B cell (primary cell): ENCODE measurements around the gene ZNF692. TPM values are rescaled to one million over a fixed set of nuclear protein-coding genes. Genes with fewer than 3 reads are reported as not detected.
A peak's percentile ranks its signal among the peaks of the same experiment; 100 is the strongest.

ENCODE experiments used
- ATAC-seq: fragments of 200-7000 bp; cut with Tn5 transposase; one replicate; pipeline ENCODE4 v1.10.0; 2021; ENCODE audit warnings: low read depth, mild to moderate bottlenecking, moderate number of reproducible peaks, moderate library complexity
- CTCF ChIA-PET: fragments of 350-600 bp; sonication (Branson Sonifier 250); formaldehyde crosslinking; loops from one replicate; lab custom pipeline; 2021; ENCODE audit warnings: antibody characterized with exemption, inconsistent platforms; lab: Charles Lee
- POLR2A ChIA-PET: fragments of 350-600 bp; sonication (Branson Sonifier 250); formaldehyde crosslinking; loops from one replicate; lab custom pipeline; 2021; ENCODE audit warnings: antibody characterized with exemption; lab: Charles Lee
- DNase-seq: peaks from one replicate; pipeline ENCODE4 v3.0.0; 2013
- H2AFZ ChIP-seq: 2 replicates; pipeline ENCODE4 v1.6.1; 2012; ENCODE audit warnings: mild to moderate bottlenecking, low read depth, low read length; ENCODE audit not compliant: insufficient read depth, poor library complexity, severe bottlenecking
- H3K27ac ChIP-seq, 2 donors: 1 replicate in 1 of 2; 2 replicates in 1 of 2; pipeline ENCODE4 v1.5.1; 2012 to 2013; ENCODE audit warnings: low read length in 2 of 2, mild to moderate bottlenecking in 2 of 2, moderate library complexity in 1 of 2
- H3K27me3 ChIP-seq, 4 experiments: fragments of 200-600 bp in 1 of 4; sonication (generic) in 1 of 4; replicated peaks in 1 of 4; 1 replicate in 2 of 4; 2 replicates in 2 of 4; pipeline versions ENCODE4 v1.6.1 to v1.7.0; 2013 to 2016; ENCODE audit warnings: low read length in 3 of 4, mild to moderate bottlenecking in 2 of 4, mixed read lengths in 1 of 4, moderate library complexity in 1 of 4; ENCODE audit not compliant: insufficient read depth in 4 of 4, control insufficient read depth in 3 of 4; ENCODE audit errors: control extremely low read depth in 1 of 4
- H3K36me3 ChIP-seq, 2 experiments: replicated peaks in 1 of 2; 1 replicate in 1 of 2; 2 replicates in 1 of 2; pipeline versions ENCODE4 v1.6.1 to v1.7.1; 2013; ENCODE audit warnings: low read length in 1 of 2; ENCODE audit not compliant: insufficient read depth in 2 of 2, control insufficient read depth in 1 of 2; ENCODE audit errors: control extremely low read depth in 1 of 2, extremely low read depth in 1 of 2
- H3K4me1 ChIP-seq, 2 donors: fragments of 200-600 bp in 1 of 2; sonication (generic) in 1 of 2; 1 replicate in 1 of 2; 2 replicates in 1 of 2; pipeline versions ENCODE4 v1.5.1 to v1.6.1; 2013 to 2017; ENCODE audit warnings: low read length in 2 of 2; ENCODE audit not compliant: control insufficient read depth in 2 of 2, insufficient read depth in 2 of 2
- H3K4me2 ChIP-seq: replicated peaks from 2 replicates; pipeline ENCODE3; 2012; ENCODE audit warnings: mild to moderate bottlenecking, low read depth, low read length; ENCODE audit not compliant: poor library complexity, severe bottlenecking
- H3K4me3 ChIP-seq, 5 experiments: fragments of 200-600 bp in 1 of 5; sonication (generic) in 1 of 5; 1 replicate in 3 of 5; 2 replicates in 2 of 5; pipeline versions ENCODE4 v1.5.1 to v1.7.0; 2011 to 2016; ENCODE audit warnings: low read length in 4 of 5, mild to moderate bottlenecking in 4 of 5, low read depth in 2 of 5, control low read depth in 1 of 5, moderate library complexity in 1 of 5; ENCODE audit not compliant: insufficient read depth in 1 of 5; ENCODE audit errors: control extremely low read depth in 1 of 5, extremely low read depth in 1 of 5
- H3K79me2 ChIP-seq: fragments of 200-600 bp; sonication (generic); one replicate; pipeline ENCODE4 v1.6.0; 2016; ENCODE audit warnings: low read length; ENCODE audit not compliant: control insufficient read depth, insufficient read depth
- H3K9ac ChIP-seq: fragments of 200-600 bp; sonication (generic); 2 replicates; pipeline ENCODE4 v1.6.1; 2017; ENCODE audit warnings: mild to moderate bottlenecking, low read length, moderate library complexity
- H3K9me3 ChIP-seq, 3 donors: one replicate each; pipeline versions ENCODE4 v1.6.1 to v1.7.1; 2013; ENCODE audit warnings: low read length in 2 of 3; ENCODE audit not compliant: control insufficient read depth in 2 of 3, insufficient read depth in 1 of 3; ENCODE audit errors: control extremely low read depth in 1 of 3
- H4K20me1 ChIP-seq: 2 replicates; pipeline ENCODE4 v1.6.0; 2012; ENCODE audit warnings: mild to moderate bottlenecking, low read length; ENCODE audit not compliant: insufficient read depth, control insufficient read depth, poor library complexity, severe bottlenecking
- H3K27ac Mint-ChIP-seq: one replicate; pipeline ENCODE4 v1.8.0; 2021; ENCODE audit warnings: mixed read lengths
- H3K27me3 Mint-ChIP-seq: one replicate; pipeline ENCODE4 v1.8.0; 2021; ENCODE audit warnings: mixed read lengths
- H3K4me1 Mint-ChIP-seq: one replicate; pipeline ENCODE4 v1.8.0; 2021; ENCODE audit warnings: mixed read lengths
- H3K4me3 Mint-ChIP-seq: one replicate; pipeline ENCODE4 v1.8.0; 2021; ENCODE audit warnings: mixed read lengths
- H3K9me3 Mint-ChIP-seq: one replicate; pipeline ENCODE4 v1.8.0; 2022; ENCODE audit warnings: mixed read lengths; ENCODE audit not compliant: insufficient read depth
- EZH2 ChIP-seq: IDR thresholded peaks from 2 replicates; pipeline ENCODE4 v1.6.1; 2012; ENCODE audit warnings: borderline replicate concordance, low read depth, mild to moderate bottlenecking, moderate library complexity, low read length; ENCODE audit not compliant: insufficient read depth, poor library complexity, severe bottlenecking
- WGBS: methylation state at CpG from one replicate; pipeline ENCODE4 v1.1.5; 2013; ENCODE audit warnings: missing lambda C conversion rate; ENCODE audit not compliant: insufficient coverage; 5-methylcytosine and 5-hydroxymethylcytosine counted together
- intact Hi-C: fragments of 100-400 bp; cut with micrococcal nuclease; formaldehyde crosslinking; loops from one replicate; pipeline ENCODE4 v1.10.0; 2022
- polyA plus RNA-seq: library from polyadenylated mRNA; depleted of rRNA; stranded (reverse); fragments of >200 nt; gene quantifications from 2 replicates; pipeline ENCODE4 v1.2.3, GENCODE V29; 2012
- total RNA-seq, 2 donors: library from RNA; stranded (reverse); fragments of 120-200 nt in 1 of 2; gene quantifications; 1 replicate in 1 of 2; 2 replicates in 1 of 2; pipeline versions ENCODE4 v1.2.3 to v1.2.4, GENCODE V29; 2013 to 2022
- TF ChIP-seq, protein P1 (sequence below): fragments of 200-600 bp; IDR thresholded peaks from one replicate; pipeline ENCODE4 v1.8.0; 2022; ENCODE audit warnings: antibody characterized with exemption, mild to moderate bottlenecking

ZNF692 gene
- total and polyA plus RNA-seq, 2 donors (not counting 1 experiment from before 2014, with no cell fraction given), result 56.9 to 157 TPM

DNA sequence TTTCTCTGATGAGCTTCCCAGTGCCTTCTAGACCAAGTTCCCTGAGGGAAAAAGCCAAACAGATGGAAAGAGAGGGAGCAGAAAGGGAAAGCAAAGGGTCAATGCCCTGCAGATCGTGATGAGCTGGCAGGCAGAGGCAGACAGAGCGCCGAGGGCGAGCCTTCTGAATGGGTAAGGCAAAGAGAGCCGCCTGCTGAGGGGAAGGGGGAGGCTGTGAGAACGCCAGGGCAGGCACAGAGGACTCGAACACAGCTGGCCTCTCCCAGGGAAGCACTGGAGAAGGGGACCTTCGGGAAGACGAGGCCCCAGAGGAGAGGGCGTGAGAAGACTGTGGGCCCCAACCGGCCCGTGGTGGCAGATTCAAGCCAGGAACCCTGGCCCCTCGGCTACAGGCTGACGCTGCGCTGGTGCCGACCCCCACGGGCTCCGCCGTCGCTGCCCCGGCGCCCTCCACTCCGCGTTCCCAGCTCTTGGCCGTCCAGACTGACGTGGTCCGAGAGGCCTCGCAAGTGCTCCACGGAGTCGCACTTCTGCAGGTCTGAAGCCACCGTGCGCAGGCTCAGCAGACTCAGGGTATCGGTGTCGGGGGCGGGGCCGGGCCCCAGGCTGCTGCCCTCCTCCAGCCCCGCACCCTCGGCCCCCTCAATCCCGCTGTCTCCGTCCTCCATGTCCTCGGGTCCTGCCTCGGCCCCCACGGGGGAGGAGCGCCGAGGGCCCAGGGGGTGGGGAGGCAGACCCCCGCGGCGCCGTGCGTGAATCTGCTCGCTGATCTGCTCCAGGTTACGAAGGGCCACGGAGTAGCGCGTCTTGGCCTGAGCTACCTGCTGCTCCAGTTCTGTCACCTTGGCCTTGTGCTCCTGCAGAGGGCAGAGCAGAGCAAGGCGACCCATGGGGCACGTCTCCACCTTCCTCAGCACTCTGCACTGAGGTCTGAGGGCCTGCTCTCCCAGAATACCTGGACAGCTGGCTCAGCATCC is 47.1 kb downstream of the ZNF692 start:
- no peaks in the 10 kb centered on the region for H3K9me3 ChIP-seq
- CTCF ChIA-PET, result interaction anchor here (0.6 to 1.8 kb wide), 3 partner anchors 189 to 194 kb away, joined by 3 to 5 read pairs (median 3); no protein-coding TSS in a partner anchor
- DNase-seq (peak; percentile 13), ATAC-seq (no peak)
- peaks cover 24% of the 10 kb centered on the region for H3K4me1 Mint-ChIP-seq
- 97% methylated on average over 57 of the region's 57 CpGs for WGBS
- H3K9ac ChIP-seq, result no peak overlapping the region
- no peaks in the 10 kb centered on the region for H3K27me3 ChIP-seq
- no peak overlapping the region for H3K27ac Mint-ChIP-seq
- POLR2A ChIA-PET, result no interaction called here
- H2AFZ ChIP-seq, result no peak overlapping the region
- no peak overlapping the region for H3K27ac ChIP-seq
- H3K36me3 ChIP-seq, result peaks cover 2 to 56% of the 10 kb centered on the region in 2 experiments
- TF ChIP-seq, protein P1, sequence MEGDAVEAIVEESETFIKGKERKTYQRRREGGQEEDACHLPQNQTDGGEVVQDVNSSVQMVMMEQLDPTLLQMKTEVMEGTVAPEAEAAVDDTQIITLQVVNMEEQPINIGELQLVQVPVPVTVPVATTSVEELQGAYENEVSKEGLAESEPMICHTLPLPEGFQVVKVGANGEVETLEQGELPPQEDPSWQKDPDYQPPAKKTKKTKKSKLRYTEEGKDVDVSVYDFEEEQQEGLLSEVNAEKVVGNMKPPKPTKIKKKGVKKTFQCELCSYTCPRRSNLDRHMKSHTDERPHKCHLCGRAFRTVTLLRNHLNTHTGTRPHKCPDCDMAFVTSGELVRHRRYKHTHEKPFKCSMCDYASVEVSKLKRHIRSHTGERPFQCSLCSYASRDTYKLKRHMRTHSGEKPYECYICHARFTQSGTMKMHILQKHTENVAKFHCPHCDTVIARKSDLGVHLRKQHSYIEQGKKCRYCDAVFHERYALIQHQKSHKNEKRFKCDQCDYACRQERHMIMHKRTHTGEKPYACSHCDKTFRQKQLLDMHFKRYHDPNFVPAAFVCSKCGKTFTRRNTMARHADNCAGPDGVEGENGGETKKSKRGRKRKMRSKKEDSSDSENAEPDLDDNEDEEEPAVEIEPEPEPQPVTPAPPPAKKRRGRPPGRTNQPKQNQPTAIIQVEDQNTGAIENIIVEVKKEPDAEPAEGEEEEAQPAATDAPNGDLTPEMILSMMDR, result no peak
- TF ChIP-seq EZH2, result no peak
- no peaks in the 10 kb centered on the region for H3K27me3 Mint-ChIP-seq
- peaks cover 24% of the 10 kb centered on the region for H3K79me2 ChIP-seq
- no peak overlapping the region for H3K4me3 ChIP-seq
- H3K9me3 Mint-ChIP-seq, result no peaks in the 10 kb centered on the region
- H3K4me3 Mint-ChIP-seq, result no peak overlapping the region
- H4K20me1 ChIP-seq, result no peaks in the 10 kb centered on the region
- no peak overlapping the region for H3K4me2 ChIP-seq
- peaks cover 22 to 28% of the 10 kb centered on the region in 2 donors for H3K4me1 ChIP-seq
- intact Hi-C loops, result no loop called here
